ENCODE results near the gene NKX2-4.

Gene NKX2-4

GRCh38 chr20:21397341-21398108, at the start of gene NKX2-4:
NKX2-4 (minus strand) TSS chr20:21397526; CDS start chr20:21397399, 127 bp downstream.
- Histone ChIP-seq H3F3A (ENCODE audit: insufficient read depth, low read length) (no peaks in the 10 kb centered on the region), H2AFZ (ENCODE audit: low read length) (no peak within 1 kb of the TSS), H3K4me1 (ENCODE audit: insufficient read depth, low read length, severe bottlenecking) (no peaks in the 10 kb centered on the region), H3K9ac (ENCODE audit: low read length) (no peak within 1 kb of the TSS), H3K4me3 (ENCODE audit: low read depth, low read length, poor library complexity, severe bottlenecking) (no peak within 1 kb of the TSS), H4K20me1 (ENCODE audit: insufficient read depth, low read length) (no peaks in the 10 kb centered on the region), H3K9me3 (ENCODE audit: low read length) (no peaks in the 10 kb centered on the region), H3K4me2 (ENCODE audit: low read length) (no peak within 1 kb of the TSS), H3K27ac (ENCODE audit: low read depth, low read length, poor library complexity, severe bottlenecking) (no peak within 1 kb of the TSS), H3K36me3 (ENCODE audit: insufficient read depth, low read length) (no peaks in the 10 kb centered on the region), H3K79me2 (ENCODE audit: insufficient read depth, low read length) (no peaks in the 10 kb centered on the region), H3K27me3 (ENCODE audit: insufficient read depth, low read length) (no peaks in the 10 kb centered on the region), H3K9me2 (ENCODE audit: low read depth, low read length) (no peaks in the 10 kb centered on the region)
- TF ChIP-seq CTCF (IDR thresholded peaks at IDR 0.05; ENCODE audit: low read length) (no peak), EZH2 (IDR thresholded peaks at IDR 0.05; ENCODE audit: borderline replicate concordance, low read length) (no peak)

DNA sequence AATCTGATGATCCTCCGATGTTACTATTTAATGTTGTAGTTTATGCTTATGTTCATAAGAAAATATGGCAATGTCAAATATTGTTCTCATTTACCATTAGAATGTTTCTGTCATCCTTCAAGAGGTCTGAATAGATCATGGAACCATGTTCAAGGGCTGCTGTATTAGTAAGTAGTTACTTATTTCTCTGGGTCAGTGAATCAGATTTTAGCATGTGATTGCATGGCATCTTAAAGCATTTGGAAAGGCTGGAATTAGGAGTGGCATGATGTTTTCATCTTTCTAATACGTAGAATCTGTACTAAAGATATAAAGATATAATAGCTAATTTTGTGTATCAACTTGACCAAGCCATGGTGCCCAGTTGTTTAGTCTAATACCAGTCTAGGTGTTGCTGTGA, 40.5 kb upstream of the NKX2-4 start:
- Histone ChIP-seq H3K79me2 (ENCODE audit: insufficient read depth, low read length) (no peaks in the 10 kb centered on the region), H3K27me3 (ENCODE audit: insufficient read depth, low read length) (no peaks in the 10 kb centered on the region; the same call in 1 of the 2 replicates), H3K9me3 (ENCODE audit: low read length) (no peaks in the 10 kb centered on the region), H3K9ac (ENCODE audit: low read length) (no peak overlapping the region), H3K4me3 (ENCODE audit: low read depth, low read length, poor library complexity, severe bottlenecking) (no peak overlapping the region), H3F3A (ENCODE audit: insufficient read depth, low read length) (no peaks in the 10 kb centered on the region), H2AFZ (ENCODE audit: low read length) (no peak overlapping the region), H3K4me2 (ENCODE audit: low read length) (no peak overlapping the region), H3K27ac (ENCODE audit: low read depth, low read length, poor library complexity, severe bottlenecking) (no peak overlapping the region), H3K4me1 (ENCODE audit: insufficient read depth, low read length, severe bottlenecking) (no peaks in the 10 kb centered on the region), H4K20me1 (ENCODE audit: insufficient read depth, low read length) (no peaks in the 10 kb centered on the region), H3K36me3 (ENCODE audit: insufficient read depth, low read length) (no peaks in the 10 kb centered on the region), H3K9me2 (ENCODE audit: low read depth, low read length) (no peaks in the 10 kb centered on the region)
- TF ChIP-seq CTCF (IDR thresholded peaks at IDR 0.05; ENCODE audit: low read length) (no peak), EZH2 (IDR thresholded peaks at IDR 0.05; ENCODE audit: borderline replicate concordance, low read length) (no peak)

- Histone ChIP-seq H2AFZ (ENCODE audit: low read length) (no peak overlapping the region), H4K20me1 (ENCODE audit: insufficient read depth, low read length) (no peaks in the 10 kb centered on the region), H3F3A (ENCODE audit: insufficient read depth, low read length) (no peaks in the 10 kb centered on the region), H3K9ac (ENCODE audit: low read length) (no peak overlapping the region), H3K79me2 (ENCODE audit: insufficient read depth, low read length) (no peaks in the 10 kb centered on the region), H3K9me2 (ENCODE audit: low read depth, low read length) (no peaks in the 10 kb centered on the region), H3K27me3 (ENCODE audit: insufficient read depth, low read length) (no peaks in the 10 kb centered on the region; the same call in 1 of the 2 replicates), H3K4me2 (ENCODE audit: low read length) (no peak overlapping the region), H3K4me1 (ENCODE audit: insufficient read depth, low read length, severe bottlenecking) (no peaks in the 10 kb centered on the region), H3K4me3 (ENCODE audit: low read depth, low read length, poor library complexity, severe bottlenecking) (no peak overlapping the region), H3K36me3 (ENCODE audit: insufficient read depth, low read length) (no peaks in the 10 kb centered on the region), H3K27ac (ENCODE audit: low read depth, low read length, poor library complexity, severe bottlenecking) (no peak overlapping the region), H3K9me3 (ENCODE audit: low read length) (no peaks in the 10 kb centered on the region)
- TF ChIP-seq CTCF (IDR thresholded peaks at IDR 0.05; ENCODE audit: low read length) (no peak), EZH2 (IDR thresholded peaks at IDR 0.05; ENCODE audit: borderline replicate concordance, low read length) (no peak)
These were observed 39.9 kb upstream of the NKX2-4 start for GRCh38 chr20:21437248-21437647.
